ENCODE data around the gene SLC2A9. TPM values are rescaled to one million over a fixed set of nuclear protein-coding genes. Genes with fewer than 3 reads are reported as not detected.

SLC2A9 gene
- total and polyA plus RNA-seq, 2 of the 8 experiments (the other 6 are each of a cell fraction or from before 2014, with no cell fraction given): 0.20 to 0.26 TPM

DNA sequence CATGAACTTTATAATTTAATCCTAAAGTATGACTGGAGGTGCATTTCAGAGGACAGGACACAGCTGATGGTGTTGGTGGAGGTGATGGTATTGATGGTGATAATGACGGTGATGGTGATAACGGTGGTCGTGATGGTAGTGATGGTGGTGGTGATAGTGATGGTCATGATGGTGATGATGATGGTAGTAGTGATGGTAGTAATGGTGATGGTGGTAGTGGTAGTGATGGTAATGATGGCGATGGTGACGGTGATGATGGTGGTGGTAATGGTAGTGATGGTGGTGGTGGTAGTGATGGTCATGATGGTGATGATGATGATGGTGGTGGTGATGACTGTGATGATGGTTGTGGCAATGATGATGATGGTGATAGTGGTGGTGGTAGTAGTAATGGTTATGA lies 40.4 kb downstream of the SLC2A9 start:
- no peak overlapping the region for H2BK120ac ChIP-seq (replicated peaks; ENCODE audit: low read depth, low read length)
- H2BK20ac ChIP-seq (ENCODE audit: low read length): no peak overlapping the region
- no peak overlapping the region for H4K5ac ChIP-seq (ENCODE audit: insufficient read length, low read depth, low read length)
- peaks cover 5% of the 10 kb centered on the region; the same call in 1 of the 2 replicates for H3K23me2 ChIP-seq (ENCODE audit: low read depth, low read length)
- no peak overlapping the region for H3K27ac ChIP-seq (ENCODE audit: low read depth, low read length)
- H3K27me3 ChIP-seq (replicated peaks in 1 of 4; ENCODE audit: control insufficient read depth in 3 of 4, extremely low read depth in 1 of 4, insufficient read depth in 3 of 4, low read length in 3 of 4): peaks cover 3 to 10% (median 7%) of the 10 kb centered on the region in 4 experiments; a peak in 5 of 7 replicates
- no peaks in the 10 kb centered on the region for H3K79me2 ChIP-seq (ENCODE audit: control insufficient read depth in 1 of 2, insufficient read depth in 2 of 2, low read length in 2 of 2)
- no peak for TF ChIP-seq RBBP5 (IDR thresholded peaks at IDR 0.05; ENCODE audit: borderline replicate concordance, low read depth, low read length)
- TF ChIP-seq PHF8 (conservative IDR thresholded peaks at IDR 0.05; ENCODE audit: low read depth, low read length): no peak
- no peak for TF ChIP-seq HDAC2 (IDR thresholded peaks at IDR 0.05; ENCODE audit: borderline replicate concordance in 1 of 2, low read depth in 2 of 2, low read length in 2 of 2)
- no peak for TF ChIP-seq GTF2F1 (IDR thresholded peaks at IDR 0.05; ENCODE audit: borderline replicate concordance, low read depth, low read length)
- no peak for TF ChIP-seq RFX5 (IDR thresholded peaks at IDR 0.05; ENCODE audit: borderline replicate concordance, low read depth, low read length)
- TF ChIP-seq MAFK (IDR thresholded peaks at IDR 0.05; ENCODE audit: low read depth, low read length): no peak
- TF ChIP-seq KDM4A (IDR thresholded peaks at IDR 0.05; ENCODE audit: low read depth, low read length, severe bottlenecking): no peak
- TF ChIP-seq RXRA (IDR thresholded peaks at IDR 0.05; ENCODE audit: insufficient read depth, low read depth, low read length): no peak
- TF ChIP-seq TCF12 (IDR thresholded peaks at IDR 0.05; ENCODE audit: low read depth, low read length): no peak
- no peak for TF ChIP-seq POU5F1 (IDR thresholded peaks at IDR 0.05; ENCODE audit: low read depth, low read length)
- no peak for TF ChIP-seq EZH2 (IDR thresholded peaks at IDR 0.05; ENCODE audit: low read depth, low read length, severe bottlenecking)
- TF ChIP-seq BCL11A (IDR thresholded peaks at IDR 0.05; ENCODE audit: low read depth in 2 of 2, low read length in 2 of 2): no peak
- no peak for TF ChIP-seq SRF (IDR thresholded peaks at IDR 0.05; ENCODE audit: low read depth, low read length)
- TF ChIP-seq POLR2A (IDR thresholded peaks at IDR 0.05; ENCODE audit: control extremely low read depth in 1 of 2, low read depth in 2 of 2, low read length in 2 of 2): no peak
- CTCF ChIA-PET (ENCODE audit: partially characterized antibody): interaction anchor here (1.4 to 3.1 kb wide), 3 partner anchors 10 to 34 kb away, joined by 3 to 20 read pairs (median 5); no protein-coding TSS in a partner anchor
- H3K14ac ChIP-seq (ENCODE audit: insufficient read length): no peak overlapping the region
- H2AK5ac ChIP-seq (ENCODE audit: low read depth, low read length): peak overlapping the region; percentile 86; the same call in 1 of the 2 replicates
- DNase-seq (ENCODE audit: low read depth in 1 of 2, low spot score in 2 of 2): no peak
- H3K18ac ChIP-seq (ENCODE audit: extremely low read depth, low read length): no peak overlapping the region
- no peak overlapping the region for H4K8ac ChIP-seq (ENCODE audit: extremely low read depth, insufficient read depth, low read length)
- no peak overlapping the region for H4K91ac ChIP-seq (replicated peaks; ENCODE audit: insufficient read length, low read length)
- H2BK15ac ChIP-seq (ENCODE audit: low read length): no peak overlapping the region
- peaks cover 3 to 13% (median 10%) of the 10 kb centered on the region in 4 experiments for H3K4me1 ChIP-seq (replicated peaks in 1 of 4; ENCODE audit: control insufficient read depth in 3 of 4, insufficient read depth in 4 of 4, low read length in 3 of 4)
- H3K4me3 ChIP-seq (ENCODE audit: extremely low read depth in 1 of 4, insufficient read depth in 2 of 4, low read depth in 3 of 4, low read length in 4 of 4): no peak overlapping the region
- no peak overlapping the region for H3K9ac ChIP-seq (replicated peaks in 1 of 4; ENCODE audit: extremely low read depth in 1 of 4, low read depth in 3 of 4, low read length in 3 of 4)
- H3K4me2 ChIP-seq (ENCODE audit: insufficient read depth in 1 of 2, low read depth in 2 of 2, low read length in 2 of 2): no peak overlapping the region; a peak in 1 of 4 replicates
- peak overlapping the region; percentile 91 for H3K56ac ChIP-seq (replicated peaks; ENCODE audit: insufficient read length, low read depth, low read length)
- no peaks in the 10 kb centered on the region; a peak in 1 of 4 replicates for H3K9me3 ChIP-seq (ENCODE audit: insufficient read depth in 2 of 2, low read depth in 1 of 2, low read length in 1 of 2)
- peaks cover 2 to 4% of the 10 kb centered on the region in 2 experiments for H4K20me1 ChIP-seq (replicated peaks in 1 of 2; ENCODE audit: control insufficient read depth in 1 of 2, insufficient read depth in 2 of 2, low read length in 2 of 2)
- peak overlapping the region; percentile 73; the same call in 1 of the 2 replicates for H2BK5ac ChIP-seq (ENCODE audit: low read depth, low read length)
- FAIRE-seq: no peak
- H2BK12ac ChIP-seq (ENCODE audit: low read depth, low read length): peak overlapping the region; percentile 78; the same call in 1 of the 2 replicates
- no peaks in the 10 kb centered on the region for H3K79me1 ChIP-seq (ENCODE audit: low read depth, low read length)
- no peaks in the 10 kb centered on the region for H3K36me3 ChIP-seq (ENCODE audit: control insufficient read depth in 2 of 4, insufficient read depth in 4 of 4, low read length in 3 of 4)
- no peak overlapping the region for H3K23ac ChIP-seq (ENCODE audit: insufficient read length)
- H2AFZ ChIP-seq (ENCODE audit: low read length): no peak overlapping the region
- WGBS, 2 experiments (ENCODE audit: extremely low coverage in 1 of 2, insufficient coverage in 1 of 2, insufficient read length in 1 of 2, insufficient replicate concordance in 2 of 2, low coverage in 1 of 2, low lambda C conversion rate in 2 of 2, missing lambda C conversion rate in 1 of 2): 99% methylated on average over 5 of the region's 5 CpGs; no CpG with 5 or more reads in 1 of the 2 experiments
- POLR2A ChIA-PET (ENCODE audit: partially characterized antibody): no interaction called here
- H3K4ac ChIP-seq (replicated peaks; ENCODE audit: insufficient read length, low read depth, low read length): no peak overlapping the region
